K562 (cell line): ENCODE data around the gene STARD6. TPM values are rescaled to one million over a fixed set of nuclear protein-coding genes. Genes with fewer than 3 reads are reported as not detected.

ENCODE experiments used
- MGA ChIP-seq: fragments of 450-650 bp; IDR thresholded peaks from 2 replicates; pipeline ENCODE4 v1.6.1; 2016; ENCODE audit warnings: mild to moderate bottlenecking, moderate library complexity
- polyA plus RNA-seq, 8 experiments: library from polyadenylated mRNA; depleted of rRNA in 4 of 8; stranded (reverse) in 5 of 8; unstranded in 3 of 8; fragments of >200 nt; fragmentation: Nextera tagmentation in 2 of 8; fragmentation: Illumina TruSeq in 1 of 8; extraction: Ambion mirVana in 2 of 8; extraction: Trizol in 1 of 8; gene quantifications; 2 replicates each; pipeline versions ENCODE4 v1.2.1 to v1.2.3, GENCODE V29; 2011 to 2014; ENCODE audit warnings: inconsistent platforms in 1 of 8, missing spikeins in 1 of 8
- total RNA-seq, 7 experiments: library from RNA; depleted of rRNA in 6 of 7; stranded (reverse); fragments of >200 nt in 6 of 7; fragmentation: Illumina TruSeq in 2 of 7; extraction: Trizol in 2 of 7; gene quantifications; 2 replicates each; pipeline versions ENCODE4 v1.2.1 to v1.2.3, GENCODE V29; 2011 to 2021; ENCODE audit warnings: low replicate concordance in 1 of 7

The STARD6 gene
- total and polyA plus RNA-seq, 9 of the 15 experiments (the other 6 are each of a cell fraction or from before 2014, with no cell fraction given): 0.11 to 0.15 TPM; not detected in 7

GRCh38 chr18:54390838-54391237, 33.2 kb upstream of the STARD6 start (continued):
- 0 out of 2 replicates have a peak, but pooled peaks have one; percentile 13 for TF ChIP-seq MGA
